KG1 (cell line): ENCODE results near the gene TM6SF1.
"Not testable (repeated sequence)": the region's sequence is repeated elsewhere in the genome, so short reads cannot be mapped to it uniquely, and the experiment has no call there.

Experiments used
- DNase-seq: peaks from one replicate; lab custom pipeline; 2025; lab: John Stamatoyannopoulos, UW

TM6SF1 gene

GRCh38 chr15:83088876-83089275, 18.6 kb upstream of the TM6SF1 start:
- DNase-seq = no peak

GRCh38 chr15:83090465-83090864, 17.0 kb upstream of the TM6SF1 start:
- no peak for DNase-seq

GRCh38 chr15:83091965-83092308, 15.5 kb upstream of the TM6SF1 start:
- DNase-seq = not testable (repeated sequence)

GRCh38 chr15:83092309-83092976, 15.0 kb upstream of the TM6SF1 start:
- DNase-seq = peak; percentile 49

- DNase-seq = no peak
Observed at GRCh38 chr15:83094583-83094982, 12.9 kb upstream of the TM6SF1 start.

- no peak for DNase-seq
Observed at GRCh38 chr15:83098079-83098478, 9.4 kb upstream of the TM6SF1 start.

- no peak for DNase-seq
Observed at GRCh38 chr15:83099290-83099689, 8.2 kb upstream of the TM6SF1 start.

GRCh38 chr15:83100097-83100646, 7.3 kb upstream of the TM6SF1 start:
- DNase-seq = no peak

- DNase-seq = no peak
Observed at GRCh38 chr15:83102346-83102745, 5.1 kb upstream of the TM6SF1 start.

GRCh38 chr15:83104141-83104540, 3.3 kb upstream of the TM6SF1 start:
- no peak for DNase-seq

GRCh38 chr15:83105440-83105839, 2.0 kb upstream of the TM6SF1 start:
- no peak for DNase-seq

- no peak for DNase-seq
Observed at GRCh38 chr15:83107841-83108181, 366 bp downstream of the TM6SF1 start.

- peak; percentile 58 for DNase-seq
Observed at GRCh38 chr15:83108266-83109219, 1.1 kb downstream of the TM6SF1 start.

- DNase-seq = no peak
Observed at GRCh38 chr15:83109532-83109931, 2.1 kb downstream of the TM6SF1 start.

- no peak for DNase-seq
Observed at GRCh38 chr15:83110381-83110780, 2.9 kb downstream of the TM6SF1 start.

- no peak for DNase-seq
Observed at GRCh38 chr15:83111149-83111548, 3.7 kb downstream of the TM6SF1 start.

GRCh38 chr15:83112233-83112955, 4.9 kb downstream of the TM6SF1 start:
- no peak for DNase-seq

- DNase-seq = no peak
Observed at GRCh38 chr15:83112956-83113299, 5.5 kb downstream of the TM6SF1 start.

GRCh38 chr15:83113881-83114674, 6.6 kb downstream of the TM6SF1 start:
- no peak for DNase-seq

- no peak for DNase-seq
Observed at GRCh38 chr15:83114856-83115255, 7.4 kb downstream of the TM6SF1 start.

- DNase-seq = no peak
Observed at GRCh38 chr15:83115410-83115809, 8.0 kb downstream of the TM6SF1 start.
